Osteoblast (primary cell): Measurements from ENCODE around the gene DLG4. TPM values are rescaled to one million over a fixed set of nuclear protein-coding genes. Genes with fewer than 3 reads are reported as not detected.

Experiments used
- DNase-seq: peaks from one replicate; pipeline ENCODE4 v3.0.0; 2011; ENCODE audit warnings: low spot score, mixed read lengths; ENCODE audit not compliant: insufficient read length; ENCODE audit errors: missing footprints
- H2AFZ ChIP-seq: 2 replicates; pipeline ENCODE4 v1.6.0; 2011; ENCODE audit warnings: mild to moderate bottlenecking, low read length
- H3K27ac ChIP-seq: 2 replicates; pipeline ENCODE4 v1.5.1; 2011; ENCODE audit warnings: mild to moderate bottlenecking, low read depth, low read length, moderate library complexity
- H3K27me3 ChIP-seq: 2 replicates; pipeline ENCODE4 v1.6.0; 2012; ENCODE audit warnings: mild to moderate bottlenecking, control low read depth, inconsistent platforms, low read length, moderate library complexity; ENCODE audit not compliant: insufficient read depth
- H3K36me3 ChIP-seq: 2 replicates; pipeline ENCODE4 v1.5.1; 2011; ENCODE audit warnings: mild to moderate bottlenecking, low read length, control low read depth, moderate library complexity; ENCODE audit not compliant: insufficient read depth
- H3K4me1 ChIP-seq: 2 replicates; pipeline ENCODE4 v1.5.1; 2011; ENCODE audit warnings: mild to moderate bottlenecking, low read length, control low read depth, moderate library complexity; ENCODE audit not compliant: insufficient read depth
- H3K4me2 ChIP-seq: 2 replicates; pipeline ENCODE4 v1.6.0; 2011; ENCODE audit warnings: mild to moderate bottlenecking, low read length; ENCODE audit not compliant: insufficient read depth
- H3K4me3 ChIP-seq: fragments of 200-600 bp; sonication (generic); 3 replicates; pipeline ENCODE4 v1.5.1; 2012; ENCODE audit warnings: mild to moderate bottlenecking, low read length, inconsistent platforms; ENCODE audit not compliant: insufficient read depth
- H3K79me2 ChIP-seq: 2 replicates; pipeline ENCODE4 v1.6.0; 2012; ENCODE audit warnings: mild to moderate bottlenecking, low read length, control low read depth, inconsistent platforms; ENCODE audit not compliant: insufficient read depth
- H3K9me3 ChIP-seq: 2 replicates; pipeline ENCODE4 v1.5.1; 2011; ENCODE audit warnings: low read depth, low read length, control low read depth
- H4K20me1 ChIP-seq: 2 replicates; pipeline ENCODE4 v1.6.0; 2012; ENCODE audit warnings: mild to moderate bottlenecking, low read length, control low read depth; ENCODE audit not compliant: insufficient read depth
- total RNA-seq: library from RNA; depleted of rRNA; stranded (reverse); fragments of >200 nt; gene quantifications from 2 replicates; pipeline ENCODE4 v1.2.3, GENCODE V29; 2012
- TF ChIP-seq, protein P1 (sequence below): IDR thresholded peaks from 2 replicates; pipeline ENCODE4 v1.5.1; 2011; ENCODE audit warnings: mild to moderate bottlenecking, low read depth, low read length, moderate library complexity; ENCODE audit errors: extremely low read depth

DLG4 gene
- total RNA-seq, 1 donor = 10.1 TPM

DNA sequence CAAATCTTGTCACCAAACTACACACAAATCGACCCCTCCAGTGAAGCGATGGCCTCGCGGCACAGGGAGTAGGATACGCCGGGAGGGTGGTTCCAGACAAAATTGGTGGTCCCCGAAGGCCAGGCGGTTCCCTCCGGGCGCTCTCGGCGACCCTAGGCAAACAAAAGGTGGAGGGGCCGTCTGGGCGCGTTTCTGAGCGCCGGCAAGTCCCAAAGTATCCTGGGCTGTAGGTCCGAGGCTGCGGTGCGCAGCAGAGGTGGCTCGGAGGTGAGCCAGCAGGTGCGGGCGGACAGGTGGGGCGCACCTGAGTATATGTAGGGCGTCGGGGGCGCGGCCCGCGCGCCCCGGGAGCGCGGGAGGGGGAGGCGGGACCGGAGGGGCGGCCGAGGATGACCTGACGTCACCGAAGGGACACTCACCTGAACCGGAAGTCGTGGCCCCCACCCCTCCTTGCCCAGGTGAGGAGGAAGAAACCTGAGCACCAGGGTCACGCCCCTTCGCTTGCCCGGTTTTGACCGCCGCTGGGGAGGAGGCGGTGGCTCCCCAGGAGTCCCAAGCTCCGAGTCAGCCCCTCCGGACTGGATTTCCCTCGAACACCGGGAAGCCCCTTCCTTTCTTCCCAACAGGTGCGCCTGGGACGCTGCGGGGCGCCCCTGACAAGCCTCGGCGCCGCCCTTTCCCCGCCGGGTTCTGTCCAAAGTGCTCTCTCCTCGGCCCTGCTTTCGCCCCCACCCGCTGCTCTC, 42.7 kb upstream of the DLG4 start, which contains the start of gene CLDN7:
Gene CLDN7 (minus strand): TSS at position 287 of the 743 bp plus-strand sequence. CDS start 435 bp downstream, outside the sequence.
- no peaks in the 10 kb centered on the region for H3K79me2 ChIP-seq
- H3K4me3 ChIP-seq = peak within 1 kb of the TSS; percentile 67
- DNase-seq = no peak
- H3K9me3 ChIP-seq = no peaks in the 10 kb centered on the region
- H3K27me3 ChIP-seq = peaks cover 15% of the 10 kb centered on the region
- H4K20me1 ChIP-seq = no peaks in the 10 kb centered on the region
- H3K4me2 ChIP-seq = peak within 1 kb of the TSS; percentile 77
- peaks cover 12% of the 10 kb centered on the region for H3K36me3 ChIP-seq
- H3K27ac ChIP-seq = no peak within 1 kb of the TSS
- H2AFZ ChIP-seq = peak within 1 kb of the TSS; percentile 88
- TF ChIP-seq, protein P1, sequence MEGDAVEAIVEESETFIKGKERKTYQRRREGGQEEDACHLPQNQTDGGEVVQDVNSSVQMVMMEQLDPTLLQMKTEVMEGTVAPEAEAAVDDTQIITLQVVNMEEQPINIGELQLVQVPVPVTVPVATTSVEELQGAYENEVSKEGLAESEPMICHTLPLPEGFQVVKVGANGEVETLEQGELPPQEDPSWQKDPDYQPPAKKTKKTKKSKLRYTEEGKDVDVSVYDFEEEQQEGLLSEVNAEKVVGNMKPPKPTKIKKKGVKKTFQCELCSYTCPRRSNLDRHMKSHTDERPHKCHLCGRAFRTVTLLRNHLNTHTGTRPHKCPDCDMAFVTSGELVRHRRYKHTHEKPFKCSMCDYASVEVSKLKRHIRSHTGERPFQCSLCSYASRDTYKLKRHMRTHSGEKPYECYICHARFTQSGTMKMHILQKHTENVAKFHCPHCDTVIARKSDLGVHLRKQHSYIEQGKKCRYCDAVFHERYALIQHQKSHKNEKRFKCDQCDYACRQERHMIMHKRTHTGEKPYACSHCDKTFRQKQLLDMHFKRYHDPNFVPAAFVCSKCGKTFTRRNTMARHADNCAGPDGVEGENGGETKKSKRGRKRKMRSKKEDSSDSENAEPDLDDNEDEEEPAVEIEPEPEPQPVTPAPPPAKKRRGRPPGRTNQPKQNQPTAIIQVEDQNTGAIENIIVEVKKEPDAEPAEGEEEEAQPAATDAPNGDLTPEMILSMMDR = no peak
- peaks cover 19% of the 10 kb centered on the region for H3K4me1 ChIP-seq

DNA sequence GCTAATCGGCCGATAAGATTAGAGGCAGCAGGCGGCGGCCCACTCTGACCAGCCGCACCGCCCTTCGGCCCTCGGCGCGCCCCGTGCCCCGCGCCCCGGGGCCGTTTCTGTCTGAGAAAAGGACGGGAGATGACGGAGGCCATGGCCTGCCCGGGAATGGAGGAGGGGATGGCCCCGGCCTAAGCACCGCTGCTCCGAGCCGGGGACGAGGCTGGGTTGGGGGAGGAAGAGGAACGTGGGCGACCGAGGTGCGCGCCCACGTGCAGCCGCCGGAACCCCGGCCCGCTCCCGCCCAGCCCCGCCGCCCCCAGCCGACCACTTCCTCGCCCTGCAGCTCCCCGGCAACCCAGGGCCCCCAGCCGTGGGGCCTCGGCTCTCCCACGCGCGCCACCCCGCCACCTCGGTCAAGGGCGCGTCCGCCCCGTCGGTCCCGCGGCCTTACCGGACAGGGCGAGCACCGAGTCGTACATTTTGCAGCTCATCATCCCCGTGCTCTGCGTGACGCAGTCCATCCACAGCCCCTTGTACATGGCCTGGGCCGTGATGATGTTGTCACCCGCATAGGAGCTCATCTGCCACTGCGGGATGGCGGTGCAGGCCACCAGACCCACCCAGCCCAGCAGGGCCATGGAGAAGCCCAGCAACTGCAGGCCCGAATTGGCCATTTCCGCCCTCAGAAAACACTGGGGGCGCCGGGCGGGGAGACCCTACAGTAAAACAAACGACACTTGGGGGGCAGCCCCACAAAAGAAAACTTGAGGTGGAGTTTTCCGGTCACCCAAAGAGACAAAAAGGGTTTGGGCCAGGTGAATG, 41.9 kb upstream of the DLG4 start:
- Histone ChIP-seq H3K4me3 (peak overlapping the region; percentile 67), H2AFZ (peak overlapping the region; percentile 51), H3K79me2 (no peaks in the 10 kb centered on the region), H3K27me3 (peaks cover 15% of the 10 kb centered on the region), H3K36me3 (peaks cover 18% of the 10 kb centered on the region), H3K9me3 (no peaks in the 10 kb centered on the region), H3K4me1 (peaks cover 19% of the 10 kb centered on the region), H4K20me1 (no peaks in the 10 kb centered on the region), H3K27ac (no peak overlapping the region), H3K4me2 (peak overlapping the region; percentile 77)
- DNase-seq = peak; percentile 82
- TF ChIP-seq, protein P1 = no peak

DNA sequence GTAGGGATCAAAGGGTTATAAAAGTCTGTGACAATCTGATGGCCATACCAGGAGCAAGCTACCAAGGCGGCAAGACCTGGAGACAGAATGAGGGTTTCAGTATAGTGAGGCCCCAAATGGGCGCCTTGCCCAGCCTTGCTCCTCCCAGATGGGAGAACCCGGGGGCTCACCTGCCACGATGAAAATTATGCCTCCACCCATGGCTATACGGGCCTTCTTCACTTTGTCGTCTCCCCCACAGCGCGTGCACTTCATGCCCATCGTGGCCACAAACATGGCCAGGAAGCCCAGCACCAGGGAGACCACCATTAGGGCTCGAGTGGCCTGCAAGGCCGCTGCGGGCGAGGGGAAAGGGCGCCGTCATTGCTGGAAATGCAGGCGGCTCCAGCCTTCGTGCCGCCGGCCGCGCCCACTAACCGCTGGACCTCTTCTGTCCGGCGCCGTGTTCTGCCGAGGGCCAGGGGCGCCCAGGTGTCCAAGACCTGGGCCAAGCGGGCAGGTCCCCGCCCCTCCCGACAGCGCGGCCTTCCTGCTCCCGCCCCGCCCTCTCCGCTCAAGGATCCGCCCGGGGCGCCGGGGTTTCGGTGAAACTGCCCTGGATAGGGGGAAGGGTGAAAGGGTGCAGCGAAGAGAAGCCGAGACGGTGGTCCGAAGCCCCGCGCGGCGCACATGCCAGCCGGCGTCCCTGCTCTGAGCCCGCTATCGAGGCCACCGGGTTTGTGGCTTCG, 41.2 kb upstream of the DLG4 start:
- H2AFZ ChIP-seq = peak overlapping the region; percentile 51
- peak; percentile 90 for DNase-seq
- H3K9me3 ChIP-seq = no peaks in the 10 kb centered on the region
- TF ChIP-seq, protein P1 = no peak
- peak overlapping the region; percentile 77 for H3K4me2 ChIP-seq
- H3K27ac ChIP-seq = no peak overlapping the region
- peaks cover 15% of the 10 kb centered on the region for H3K27me3 ChIP-seq
- H3K36me3 ChIP-seq = peaks cover 25% of the 10 kb centered on the region
- peak overlapping the region; percentile 67 for H3K4me3 ChIP-seq
- peaks cover 19% of the 10 kb centered on the region for H3K4me1 ChIP-seq
- no peaks in the 10 kb centered on the region for H3K79me2 ChIP-seq
- no peaks in the 10 kb centered on the region for H4K20me1 ChIP-seq
